ENCODE data around the gene LRRFIP1. TPM values are rescaled to one million over a fixed set of nuclear protein-coding genes. Genes with fewer than 3 reads are reported as not detected.
A peak's percentile ranks its signal among the peaks of the same experiment; 100 is the strongest.

LRRFIP1 gene
- total and polyA plus RNA-seq, 2 of the 13 experiments (the other 11 are each of a cell fraction or from before 2014, with no cell fraction given) = 15.9 to 40.5 TPM

DNA sequence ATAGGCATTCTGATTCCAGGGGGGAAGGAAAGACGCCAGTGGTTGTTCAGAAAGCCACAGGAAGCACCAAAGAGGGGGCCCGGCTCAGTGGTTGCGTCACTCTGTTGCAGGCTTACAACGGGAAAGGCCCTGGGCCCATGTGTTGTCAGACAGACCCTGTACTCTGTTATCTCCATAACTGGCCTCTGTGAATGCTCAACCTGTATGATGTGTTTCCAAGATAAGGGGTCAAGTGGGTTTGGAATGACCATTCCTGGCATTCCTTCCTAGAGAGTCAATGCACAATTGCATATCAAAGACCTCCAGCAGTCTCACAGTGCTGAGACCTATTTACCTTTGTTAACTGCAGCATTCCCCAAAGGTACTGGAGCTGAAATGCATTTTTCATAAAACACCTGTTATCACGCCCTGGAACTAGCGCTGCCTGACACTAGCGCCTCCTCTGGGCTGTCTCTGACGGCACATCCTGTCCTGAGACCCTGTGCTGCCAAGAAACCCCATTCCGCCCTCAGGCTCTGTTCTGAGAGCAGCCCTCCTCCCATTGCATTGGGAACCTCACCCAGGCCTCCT, 13.2 kb upstream of the LRRFIP1 start (continued):
- TF ChIP-seq, protein P1, sequence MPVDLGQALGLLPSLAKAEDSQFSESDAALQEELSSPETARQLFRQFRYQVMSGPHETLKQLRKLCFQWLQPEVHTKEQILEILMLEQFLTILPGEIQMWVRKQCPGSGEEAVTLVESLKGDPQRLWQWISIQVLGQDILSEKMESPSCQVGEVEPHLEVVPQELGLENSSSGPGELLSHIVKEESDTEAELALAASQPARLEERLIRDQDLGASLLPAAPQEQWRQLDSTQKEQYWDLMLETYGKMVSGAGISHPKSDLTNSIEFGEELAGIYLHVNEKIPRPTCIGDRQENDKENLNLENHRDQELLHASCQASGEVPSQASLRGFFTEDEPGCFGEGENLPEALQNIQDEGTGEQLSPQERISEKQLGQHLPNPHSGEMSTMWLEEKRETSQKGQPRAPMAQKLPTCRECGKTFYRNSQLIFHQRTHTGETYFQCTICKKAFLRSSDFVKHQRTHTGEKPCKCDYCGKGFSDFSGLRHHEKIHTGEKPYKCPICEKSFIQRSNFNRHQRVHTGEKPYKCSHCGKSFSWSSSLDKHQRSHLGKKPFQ (CRISPR knock-in tag; IDR thresholded peaks at IDR 0.05; ENCODE audit: insufficient replicate concordance) = peak; percentile 34
- TF ChIP-seq, protein P2, sequence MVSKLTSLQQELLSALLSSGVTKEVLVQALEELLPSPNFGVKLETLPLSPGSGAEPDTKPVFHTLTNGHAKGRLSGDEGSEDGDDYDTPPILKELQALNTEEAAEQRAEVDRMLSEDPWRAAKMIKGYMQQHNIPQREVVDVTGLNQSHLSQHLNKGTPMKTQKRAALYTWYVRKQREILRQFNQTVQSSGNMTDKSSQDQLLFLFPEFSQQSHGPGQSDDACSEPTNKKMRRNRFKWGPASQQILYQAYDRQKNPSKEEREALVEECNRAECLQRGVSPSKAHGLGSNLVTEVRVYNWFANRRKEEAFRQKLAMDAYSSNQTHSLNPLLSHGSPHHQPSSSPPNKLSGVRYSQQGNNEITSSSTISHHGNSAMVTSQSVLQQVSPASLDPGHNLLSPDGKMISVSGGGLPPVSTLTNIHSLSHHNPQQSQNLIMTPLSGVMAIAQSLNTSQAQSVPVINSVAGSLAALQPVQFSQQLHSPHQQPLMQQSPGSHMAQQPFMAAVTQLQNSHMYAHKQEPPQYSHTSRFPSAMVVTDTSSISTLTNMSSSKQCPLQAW (CRISPR knock-in tag; IDR thresholded peaks at IDR 0.05) = peak; percentile 94
- TF ChIP-seq, protein P3, sequence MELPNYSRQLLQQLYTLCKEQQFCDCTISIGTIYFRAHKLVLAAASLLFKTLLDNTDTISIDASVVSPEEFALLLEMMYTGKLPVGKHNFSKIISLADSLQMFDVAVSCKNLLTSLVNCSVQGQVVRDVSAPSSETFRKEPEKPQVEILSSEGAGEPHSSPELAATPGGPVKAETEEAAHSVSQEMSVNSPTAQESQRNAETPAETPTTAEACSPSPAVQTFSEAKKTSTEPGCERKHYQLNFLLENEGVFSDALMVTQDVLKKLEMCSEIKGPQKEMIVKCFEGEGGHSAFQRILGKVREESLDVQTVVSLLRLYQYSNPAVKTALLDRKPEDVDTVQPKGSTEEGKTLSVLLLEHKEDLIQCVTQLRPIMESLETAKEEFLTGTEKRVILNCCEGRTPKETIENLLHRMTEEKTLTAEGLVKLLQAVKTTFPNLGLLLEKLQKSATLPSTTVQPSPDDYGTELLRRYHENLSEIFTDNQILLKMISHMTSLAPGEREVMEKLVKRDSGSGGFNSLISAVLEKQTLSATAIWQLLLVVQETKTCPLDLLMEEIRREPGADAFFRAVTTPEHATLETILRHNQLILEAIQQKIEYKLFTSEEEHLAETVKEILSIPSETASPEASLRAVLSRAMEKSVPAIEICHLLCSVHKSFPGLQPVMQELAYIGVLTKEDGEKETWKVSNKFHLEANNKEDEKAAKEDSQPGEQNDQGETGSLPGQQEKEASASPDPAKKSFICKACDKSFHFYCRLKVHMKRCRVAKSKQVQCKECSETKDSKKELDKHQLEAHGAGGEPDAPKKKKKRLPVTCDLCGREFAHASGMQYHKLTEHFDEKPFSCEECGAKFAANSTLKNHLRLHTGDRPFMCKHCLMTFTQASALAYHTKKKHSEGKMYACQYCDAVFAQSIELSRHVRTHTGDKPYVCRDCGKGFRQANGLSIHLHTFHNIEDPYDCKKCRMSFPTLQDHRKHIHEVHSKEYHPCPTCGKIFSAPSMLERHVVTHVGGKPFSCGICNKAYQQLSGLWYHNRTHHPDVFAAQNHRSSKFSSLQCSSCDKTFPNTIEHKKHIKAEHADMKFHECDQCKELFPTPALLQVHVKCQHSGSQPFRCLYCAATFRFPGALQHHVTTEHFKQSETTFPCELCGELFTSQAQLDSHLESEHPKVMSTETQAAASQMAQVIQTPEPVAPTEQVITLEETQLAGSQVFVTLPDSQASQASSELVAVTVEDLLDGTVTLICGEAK (IDR thresholded peaks at IDR 0.05) = no peak
- TF ChIP-seq, protein P3 (CRISPR knock-in tag; IDR thresholded peaks at IDR 0.05) = peak; percentile 86; the same call in 1 of the 2 replicates
- TF ChIP-seq KLF9 (CRISPR knock-in tag; IDR thresholded peaks at IDR 0.05; ENCODE audit: low read depth) = 0 out of 2 replicates have a peak, but pooled peaks have one; percentile 65
- TF ChIP-seq ARNTL (CRISPR knock-in tag; IDR thresholded peaks at IDR 0.05) = peak; percentile 90; the same call in 1 of the 2 replicates
- TF ChIP-seq TEAD2 (CRISPR knock-in tag; IDR thresholded peaks at IDR 0.05) = no peak
- TF ChIP-seq, protein P4, sequence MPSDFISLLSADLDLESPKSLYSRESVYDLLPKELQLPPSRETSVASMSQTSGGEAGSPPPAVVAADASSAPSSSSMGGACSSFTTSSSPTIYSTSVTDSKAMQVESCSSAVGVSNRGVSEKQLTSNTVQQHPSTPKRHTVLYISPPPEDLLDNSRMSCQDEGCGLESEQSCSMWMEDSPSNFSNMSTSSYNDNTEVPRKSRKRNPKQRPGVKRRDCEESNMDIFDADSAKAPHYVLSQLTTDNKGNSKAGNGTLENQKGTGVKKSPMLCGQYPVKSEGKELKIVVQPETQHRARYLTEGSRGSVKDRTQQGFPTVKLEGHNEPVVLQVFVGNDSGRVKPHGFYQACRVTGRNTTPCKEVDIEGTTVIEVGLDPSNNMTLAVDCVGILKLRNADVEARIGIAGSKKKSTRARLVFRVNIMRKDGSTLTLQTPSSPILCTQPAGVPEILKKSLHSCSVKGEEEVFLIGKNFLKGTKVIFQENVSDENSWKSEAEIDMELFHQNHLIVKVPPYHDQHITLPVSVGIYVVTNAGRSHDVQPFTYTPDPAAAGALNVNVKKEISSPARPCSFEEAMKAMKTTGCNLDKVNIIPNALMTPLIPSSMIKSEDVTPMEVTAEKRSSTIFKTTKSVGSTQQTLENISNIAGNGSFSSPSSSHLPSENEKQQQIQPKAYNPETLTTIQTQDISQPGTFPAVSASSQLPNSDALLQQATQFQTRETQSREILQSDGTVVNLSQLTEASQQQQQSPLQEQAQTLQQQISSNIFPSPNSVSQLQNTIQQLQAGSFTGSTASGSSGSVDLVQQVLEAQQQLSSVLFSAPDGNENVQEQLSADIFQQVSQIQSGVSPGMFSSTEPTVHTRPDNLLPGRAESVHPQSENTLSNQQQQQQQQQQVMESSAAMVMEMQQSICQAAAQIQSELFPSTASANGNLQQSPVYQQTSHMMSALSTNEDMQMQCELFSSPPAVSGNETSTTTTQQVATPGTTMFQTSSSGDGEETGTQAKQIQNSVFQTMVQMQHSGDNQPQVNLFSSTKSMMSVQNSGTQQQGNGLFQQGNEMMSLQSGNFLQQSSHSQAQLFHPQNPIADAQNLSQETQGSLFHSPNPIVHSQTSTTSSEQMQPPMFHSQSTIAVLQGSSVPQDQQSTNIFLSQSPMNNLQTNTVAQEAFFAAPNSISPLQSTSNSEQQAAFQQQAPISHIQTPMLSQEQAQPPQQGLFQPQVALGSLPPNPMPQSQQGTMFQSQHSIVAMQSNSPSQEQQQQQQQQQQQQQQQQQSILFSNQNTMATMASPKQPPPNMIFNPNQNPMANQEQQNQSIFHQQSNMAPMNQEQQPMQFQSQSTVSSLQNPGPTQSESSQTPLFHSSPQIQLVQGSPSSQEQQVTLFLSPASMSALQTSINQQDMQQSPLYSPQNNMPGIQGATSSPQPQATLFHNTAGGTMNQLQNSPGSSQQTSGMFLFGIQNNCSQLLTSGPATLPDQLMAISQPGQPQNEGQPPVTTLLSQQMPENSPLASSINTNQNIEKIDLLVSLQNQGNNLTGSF (CRISPR knock-in tag; IDR thresholded peaks at IDR 0.05) = no peak; the same call in 1 of the 2 replicates

Data from HepG2 (cell line).